ENCODE results near the gene SCGB1C1. TPM values are rescaled to one million over a fixed set of nuclear protein-coding genes. Genes with fewer than 3 reads are reported as not detected.

Gene SCGB1C1
- total and polyA plus RNA-seq, 9 of the 15 experiments (the other 6 are each of a cell fraction or from before 2014, with no cell fraction given) = not detected

DNA sequence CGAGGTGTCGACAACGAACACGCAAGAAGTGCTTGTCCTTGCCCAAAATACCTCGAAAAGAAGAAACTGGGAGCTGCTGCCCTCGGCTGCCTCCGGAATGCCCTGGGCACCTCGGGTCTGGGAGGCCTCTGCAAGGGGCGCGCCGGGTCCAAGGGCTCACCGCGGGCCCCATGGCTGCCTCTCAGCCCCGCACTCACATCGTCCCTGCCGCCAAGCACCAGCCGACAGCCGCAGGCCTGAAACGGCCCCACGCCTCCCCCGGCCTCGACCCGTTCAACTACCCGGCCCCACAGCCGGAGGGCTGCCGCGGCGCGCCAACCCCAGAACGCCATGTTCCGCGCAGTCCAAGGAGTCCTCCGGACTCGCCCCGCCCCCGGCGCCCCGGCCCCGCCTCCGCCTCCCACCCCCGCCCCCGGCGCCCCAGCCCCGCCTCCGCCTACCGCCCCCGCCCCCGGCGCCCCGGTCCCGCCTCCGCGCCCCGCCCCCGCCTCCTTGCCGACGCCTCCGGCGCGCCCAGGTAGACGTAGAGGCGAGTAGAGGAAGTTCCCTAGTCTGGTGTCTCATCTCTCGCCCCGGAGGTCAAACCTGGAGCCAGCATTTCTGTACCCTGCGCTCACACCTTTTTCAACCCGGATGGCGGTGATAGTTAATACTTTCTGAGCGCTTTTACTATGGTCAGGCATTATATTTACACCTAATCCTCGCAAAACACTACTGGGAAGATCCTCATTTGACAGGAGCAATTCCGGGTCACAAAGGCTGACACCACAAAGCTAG, 43.3 kb downstream of the SCGB1C1 start, which contains the start of gene SIRT3 (continued):
- TF ChIP-seq, protein P1, sequence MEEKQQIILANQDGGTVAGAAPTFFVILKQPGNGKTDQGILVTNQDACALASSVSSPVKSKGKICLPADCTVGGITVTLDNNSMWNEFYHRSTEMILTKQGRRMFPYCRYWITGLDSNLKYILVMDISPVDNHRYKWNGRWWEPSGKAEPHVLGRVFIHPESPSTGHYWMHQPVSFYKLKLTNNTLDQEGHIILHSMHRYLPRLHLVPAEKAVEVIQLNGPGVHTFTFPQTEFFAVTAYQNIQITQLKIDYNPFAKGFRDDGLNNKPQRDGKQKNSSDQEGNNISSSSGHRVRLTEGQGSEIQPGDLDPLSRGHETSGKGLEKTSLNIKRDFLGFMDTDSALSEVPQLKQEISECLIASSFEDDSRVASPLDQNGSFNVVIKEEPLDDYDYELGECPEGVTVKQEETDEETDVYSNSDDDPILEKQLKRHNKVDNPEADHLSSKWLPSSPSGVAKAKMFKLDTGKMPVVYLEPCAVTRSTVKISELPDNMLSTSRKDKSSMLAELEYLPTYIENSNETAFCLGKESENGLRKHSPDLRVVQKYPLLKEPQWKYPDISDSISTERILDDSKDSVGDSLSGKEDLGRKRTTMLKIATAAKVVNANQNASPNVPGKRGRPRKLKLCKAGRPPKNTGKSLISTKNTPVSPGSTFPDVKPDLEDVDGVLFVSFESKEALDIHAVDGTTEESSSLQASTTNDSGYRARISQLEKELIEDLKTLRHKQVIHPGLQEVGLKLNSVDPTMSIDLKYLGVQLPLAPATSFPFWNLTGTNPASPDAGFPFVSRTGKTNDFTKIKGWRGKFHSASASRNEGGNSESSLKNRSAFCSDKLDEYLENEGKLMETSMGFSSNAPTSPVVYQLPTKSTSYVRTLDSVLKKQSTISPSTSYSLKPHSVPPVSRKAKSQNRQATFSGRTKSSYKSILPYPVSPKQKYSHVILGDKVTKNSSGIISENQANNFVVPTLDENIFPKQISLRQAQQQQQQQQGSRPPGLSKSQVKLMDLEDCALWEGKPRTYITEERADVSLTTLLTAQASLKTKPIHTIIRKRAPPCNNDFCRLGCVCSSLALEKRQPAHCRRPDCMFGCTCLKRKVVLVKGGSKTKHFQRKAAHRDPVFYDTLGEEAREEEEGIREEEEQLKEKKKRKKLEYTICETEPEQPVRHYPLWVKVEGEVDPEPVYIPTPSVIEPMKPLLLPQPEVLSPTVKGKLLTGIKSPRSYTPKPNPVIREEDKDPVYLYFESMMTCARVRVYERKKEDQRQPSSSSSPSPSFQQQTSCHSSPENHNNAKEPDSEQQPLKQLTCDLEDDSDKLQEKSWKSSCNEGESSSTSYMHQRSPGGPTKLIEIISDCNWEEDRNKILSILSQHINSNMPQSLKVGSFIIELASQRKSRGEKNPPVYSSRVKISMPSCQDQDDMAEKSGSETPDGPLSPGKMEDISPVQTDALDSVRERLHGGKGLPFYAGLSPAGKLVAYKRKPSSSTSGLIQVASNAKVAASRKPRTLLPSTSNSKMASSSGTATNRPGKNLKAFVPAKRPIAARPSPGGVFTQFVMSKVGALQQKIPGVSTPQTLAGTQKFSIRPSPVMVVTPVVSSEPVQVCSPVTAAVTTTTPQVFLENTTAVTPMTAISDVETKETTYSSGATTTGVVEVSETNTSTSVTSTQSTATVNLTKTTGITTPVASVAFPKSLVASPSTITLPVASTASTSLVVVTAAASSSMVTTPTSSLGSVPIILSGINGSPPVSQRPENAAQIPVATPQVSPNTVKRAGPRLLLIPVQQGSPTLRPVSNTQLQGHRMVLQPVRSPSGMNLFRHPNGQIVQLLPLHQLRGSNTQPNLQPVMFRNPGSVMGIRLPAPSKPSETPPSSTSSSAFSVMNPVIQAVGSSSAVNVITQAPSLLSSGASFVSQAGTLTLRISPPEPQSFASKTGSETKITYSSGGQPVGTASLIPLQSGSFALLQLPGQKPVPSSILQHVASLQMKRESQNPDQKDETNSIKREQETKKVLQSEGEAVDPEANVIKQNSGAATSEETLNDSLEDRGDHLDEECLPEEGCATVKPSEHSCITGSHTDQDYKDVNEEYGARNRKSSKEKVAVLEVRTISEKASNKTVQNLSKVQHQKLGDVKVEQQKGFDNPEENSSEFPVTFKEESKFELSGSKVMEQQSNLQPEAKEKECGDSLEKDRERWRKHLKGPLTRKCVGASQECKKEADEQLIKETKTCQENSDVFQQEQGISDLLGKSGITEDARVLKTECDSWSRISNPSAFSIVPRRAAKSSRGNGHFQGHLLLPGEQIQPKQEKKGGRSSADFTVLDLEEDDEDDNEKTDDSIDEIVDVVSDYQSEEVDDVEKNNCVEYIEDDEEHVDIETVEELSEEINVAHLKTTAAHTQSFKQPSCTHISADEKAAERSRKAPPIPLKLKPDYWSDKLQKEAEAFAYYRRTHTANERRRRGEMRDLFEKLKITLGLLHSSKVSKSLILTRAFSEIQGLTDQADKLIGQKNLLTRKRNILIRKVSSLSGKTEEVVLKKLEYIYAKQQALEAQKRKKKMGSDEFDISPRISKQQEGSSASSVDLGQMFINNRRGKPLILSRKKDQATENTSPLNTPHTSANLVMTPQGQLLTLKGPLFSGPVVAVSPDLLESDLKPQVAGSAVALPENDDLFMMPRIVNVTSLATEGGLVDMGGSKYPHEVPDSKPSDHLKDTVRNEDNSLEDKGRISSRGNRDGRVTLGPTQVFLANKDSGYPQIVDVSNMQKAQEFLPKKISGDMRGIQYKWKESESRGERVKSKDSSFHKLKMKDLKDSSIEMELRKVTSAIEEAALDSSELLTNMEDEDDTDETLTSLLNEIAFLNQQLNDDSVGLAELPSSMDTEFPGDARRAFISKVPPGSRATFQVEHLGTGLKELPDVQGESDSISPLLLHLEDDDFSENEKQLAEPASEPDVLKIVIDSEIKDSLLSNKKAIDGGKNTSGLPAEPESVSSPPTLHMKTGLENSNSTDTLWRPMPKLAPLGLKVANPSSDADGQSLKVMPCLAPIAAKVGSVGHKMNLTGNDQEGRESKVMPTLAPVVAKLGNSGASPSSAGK (IDR thresholded peaks at IDR 0.05) = no peak; the same call in 1 of the 2 replicates
- no peak for TF ChIP-seq SMC3 (conservative IDR thresholded peaks at IDR 0.05; ENCODE audit: insufficient read depth, low read depth, low read length)
- TF ChIP-seq MAFG (tag; conservative IDR thresholded peaks at IDR 0.05) = no peak
- no peak for TF ChIP-seq ZNF224 (CRISPR knock-in tag; IDR thresholded peaks at IDR 0.05)
- TF ChIP-seq TAL1 (IDR thresholded peaks at IDR 0.05) = no peak
- no peak for TF ChIP-seq ZNF586 (CRISPR knock-in tag; conservative IDR thresholded peaks at IDR 0.05)
- no peak for TF ChIP-seq U2AF1 (optimal IDR thresholded peaks at IDR 0.05; ENCODE audit: low read depth, low read length)
- no peak for TF ChIP-seq NR2F6 (CRISPR knock-in tag; IDR thresholded peaks at IDR 0.05)
- TF ChIP-seq CTBP1 (IDR thresholded peaks at IDR 0.05; ENCODE audit: borderline replicate concordance) = no peak; the same call in 1 of the 2 replicates
- no peak for TF ChIP-seq FOXJ2 (tag; IDR thresholded peaks at IDR 0.05)
- no peak for TF ChIP-seq TGIF2 (CRISPR knock-in tag; IDR thresholded peaks at IDR 0.05)
- TF ChIP-seq CBFA2T3 (IDR thresholded peaks at IDR 0.05) = no peak
- no peak for TF ChIP-seq SRF (CRISPR knock-in tag; IDR thresholded peaks at IDR 0.05)
- TF ChIP-seq ZNF184 (CRISPR knock-in tag; IDR thresholded peaks at IDR 0.05) = no peak
- no peak for TF ChIP-seq ETV5 (CRISPR knock-in tag; IDR thresholded peaks at IDR 0.05; ENCODE audit: low read depth)
- TF ChIP-seq ZNF707 (CRISPR knock-in tag; conservative IDR thresholded peaks at IDR 0.05) = no peak
- no peak for TF ChIP-seq ZNF583 (CRISPR knock-in tag; IDR thresholded peaks at IDR 0.05)
- TF ChIP-seq ZNF274 (IDR thresholded peaks at IDR 0.05; ENCODE audit: borderline replicate concordance, low read depth, low read length) = no peak
- no peak for TF ChIP-seq ZNF212 (CRISPR knock-in tag; IDR thresholded peaks at IDR 0.05)
- TF ChIP-seq ILF3 (IDR thresholded peaks at IDR 0.05; ENCODE audit: borderline replicate concordance) = no peak

All from K562 (cell line).